NCI-H2107 treated with DMSO at 0.1 percent for 48 hours (cell line): ENCODE measurements around the gene DOCK1.
"Not testable (repeated sequence)": the region's sequence is repeated elsewhere in the genome, so short reads cannot be mapped to it uniquely, and the experiment has no call there.

Experiments
- DNase-seq: peaks from one replicate; lab custom pipeline; 2025; ENCODE audit not compliant: unreplicated experiment; lab: John Stamatoyannopoulos, UW

DOCK1 gene

DNA sequence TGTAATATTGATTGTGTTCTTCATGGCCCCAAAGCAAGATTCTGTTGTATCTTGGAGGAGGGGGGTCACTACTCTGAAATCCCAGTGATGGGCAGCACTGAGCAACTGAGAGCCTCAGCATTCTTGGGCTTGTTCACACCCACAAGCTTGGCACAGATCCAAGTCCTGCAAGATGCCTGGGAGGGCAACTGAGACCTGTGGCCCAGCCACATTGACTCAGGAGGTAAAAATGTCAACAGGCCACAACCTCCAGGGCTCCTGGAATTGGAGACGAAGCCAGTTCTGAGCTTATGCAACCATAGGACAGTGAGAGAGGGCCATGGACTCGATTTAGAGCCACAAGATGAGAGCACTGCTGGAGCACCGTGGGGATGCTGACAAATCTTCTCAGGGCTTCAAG is 3.1 kb upstream of the DOCK1 start:
- no peak for DNase-seq

DNA sequence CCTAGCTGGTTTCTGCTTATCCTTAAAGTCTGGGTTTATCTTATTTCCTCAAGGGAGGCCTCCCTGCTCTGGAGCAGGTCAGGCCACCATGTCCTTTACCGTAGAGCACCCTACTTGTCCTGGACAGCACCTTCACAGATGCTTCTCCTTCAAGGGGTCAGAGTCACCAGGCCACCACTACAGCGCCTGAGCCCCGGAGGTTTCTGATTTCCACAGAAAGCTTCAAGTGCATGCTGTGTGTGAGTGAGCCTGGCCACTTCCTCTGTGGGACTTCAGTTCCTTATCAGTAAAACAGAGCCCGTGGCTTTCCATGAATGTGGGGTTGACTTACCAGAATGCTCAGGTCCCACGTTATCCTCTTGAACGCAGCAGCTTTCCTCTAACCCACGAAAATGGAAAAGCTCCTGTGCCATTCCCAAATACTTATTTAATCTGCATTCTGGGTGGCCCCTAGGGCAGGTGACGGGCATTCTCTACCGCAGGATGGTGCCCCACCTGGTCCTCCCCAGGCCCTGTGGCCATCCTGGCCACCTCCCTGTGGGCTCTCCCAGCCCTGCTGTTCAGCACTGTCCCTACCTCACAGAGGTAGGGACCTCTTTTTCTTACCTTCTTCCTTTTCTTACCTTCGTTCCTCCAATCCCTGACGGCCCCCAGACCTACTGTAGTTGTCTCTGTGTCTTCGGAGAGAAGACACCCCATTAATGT is 1.4 kb upstream of the DOCK1 start:
- DNase-seq = no peak

GRCh38 chr10:126904516-126904817 is 761 bp upstream of the DOCK1 start:
- no peak for DNase-seq

- DNase-seq = no peak
These were observed 812 bp downstream of the DOCK1 start for GRCh38 chr10:126905776-126906703.

DNA sequence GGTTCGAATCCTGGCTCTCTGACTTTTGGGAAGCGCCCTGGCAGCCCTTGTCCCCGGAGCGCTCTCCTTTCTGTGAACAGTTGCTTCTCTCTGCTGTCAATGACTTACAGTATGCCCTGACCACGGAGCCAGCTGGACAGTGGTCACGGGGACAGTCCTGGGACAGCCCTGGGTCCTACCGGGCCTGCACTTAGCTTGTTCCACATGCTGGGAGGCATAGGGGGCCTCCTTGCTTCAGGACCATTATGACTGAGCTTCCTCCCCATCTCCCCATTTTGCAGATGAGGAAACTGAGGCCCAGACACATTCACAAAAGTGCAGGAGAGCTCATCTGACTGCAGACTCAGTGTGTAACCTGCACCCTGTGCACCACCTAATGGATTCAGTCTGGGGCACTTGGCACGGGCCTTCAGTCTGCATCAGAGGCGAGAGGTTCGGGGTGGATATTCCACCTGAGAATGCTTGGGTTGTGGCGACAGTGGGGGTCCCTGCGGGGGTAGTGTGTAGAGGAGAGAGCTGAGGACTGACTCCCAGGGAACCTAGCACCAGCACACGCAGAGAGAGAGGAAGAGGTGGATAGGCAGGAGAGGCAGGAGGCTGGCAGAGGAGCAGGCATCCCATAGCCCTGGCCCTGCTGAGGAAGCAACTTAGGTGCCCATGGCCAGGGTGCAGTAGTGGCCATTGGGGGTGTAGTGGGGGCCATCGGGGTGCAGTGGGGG is 1.6 kb downstream of the DOCK1 start:
- no peak for DNase-seq

GRCh38 chr10:126907423-126907970 is 2.3 kb downstream of the DOCK1 start:
- DNase-seq = no peak

GRCh38 chr10:126908225-126908624 is 3.0 kb downstream of the DOCK1 start:
- no peak for DNase-seq

DNA sequence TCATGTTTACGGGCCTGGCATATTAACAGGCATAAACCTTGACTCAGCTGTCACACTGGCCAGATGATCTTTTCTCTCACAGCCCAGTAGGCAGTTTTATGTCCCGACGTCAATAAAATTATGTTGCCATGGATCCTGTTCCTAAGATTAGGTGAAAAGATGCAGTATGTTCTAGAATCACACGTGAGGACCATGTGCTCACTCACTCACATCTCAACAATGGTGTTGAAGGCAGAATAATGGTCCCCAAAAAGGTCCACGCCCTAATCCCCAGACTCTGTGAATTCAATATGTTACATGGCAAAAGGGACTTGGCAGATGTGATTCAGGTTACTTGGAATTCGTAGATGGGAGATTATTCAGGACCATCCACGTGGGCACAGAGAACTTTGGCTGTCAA is 3.5 kb downstream of the DOCK1 start:
- no peak for DNase-seq

GRCh38 chr10:126909147-126909546 is 3.9 kb downstream of the DOCK1 start:
- no peak for DNase-seq

- DNase-seq = no peak
These were observed 5.0 kb downstream of the DOCK1 start for GRCh38 chr10:126910196-126910595.

- DNase-seq = no peak
These were observed 5.6 kb downstream of the DOCK1 start for GRCh38 chr10:126910798-126911197.

GRCh38 chr10:126911301-126911700 is 6.1 kb downstream of the DOCK1 start:
- no peak for DNase-seq

DNA sequence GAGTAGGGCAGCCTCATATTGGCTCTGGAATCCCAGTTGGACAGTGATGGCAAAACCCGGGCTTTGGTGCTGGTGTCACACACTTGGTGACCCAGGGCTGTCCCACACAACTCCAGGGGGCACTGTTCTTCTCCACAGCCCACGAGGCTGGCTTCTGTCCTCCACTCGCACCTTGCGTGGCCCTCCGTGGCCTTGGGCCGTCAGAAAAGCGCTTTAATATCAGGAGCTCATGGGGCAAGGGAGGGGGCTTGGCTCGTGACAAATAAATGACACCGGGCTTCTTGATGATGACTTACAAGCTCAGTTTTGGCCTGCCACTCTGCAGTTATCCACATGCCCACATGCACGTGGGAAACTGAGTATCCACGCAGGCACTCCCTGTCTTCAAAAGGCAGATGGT is 8.1 kb downstream of the DOCK1 start:
- DNase-seq = no peak

GRCh38 chr10:126914561-126914960 is 9.3 kb downstream of the DOCK1 start:
- no peak for DNase-seq

- not testable (repeated sequence) for DNase-seq
These were observed 11.7 kb downstream of the DOCK1 start for GRCh38 chr10:126916952-126917351.

- no peak for DNase-seq
These were observed 12.1 kb downstream of the DOCK1 start for GRCh38 chr10:126917375-126917774.

- DNase-seq = no peak
These were observed 13.0 kb downstream of the DOCK1 start for GRCh38 chr10:126917975-126918908.

GRCh38 chr10:126919426-126919825 is 14.2 kb downstream of the DOCK1 start:
- no peak for DNase-seq

DNA sequence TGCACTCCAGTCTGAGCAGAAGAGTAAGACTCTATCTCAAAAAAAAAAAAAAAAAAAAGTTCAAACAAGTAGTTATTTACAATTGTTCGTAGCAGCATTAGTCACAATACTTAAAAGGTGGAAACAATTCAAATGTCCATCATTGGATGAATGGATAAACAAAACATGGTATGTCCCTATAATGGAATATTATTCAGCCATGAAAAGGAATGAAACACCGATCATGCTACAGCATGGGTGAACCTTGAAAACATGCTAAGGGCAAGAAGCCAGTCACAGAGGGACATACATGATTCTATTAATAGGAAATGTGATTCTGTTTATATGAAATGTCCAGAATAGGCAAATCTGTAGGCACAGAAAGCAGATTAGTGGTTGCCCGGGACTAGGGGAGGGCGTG is 15.9 kb downstream of the DOCK1 start:
- DNase-seq = no peak

GRCh38 chr10:126921974-126922525 is 16.8 kb downstream of the DOCK1 start:
- DNase-seq = no peak
